HFFc6 (cell line): ENCODE measurements around the gene PKN1. TPM values are rescaled to one million over a fixed set of nuclear protein-coding genes. Genes with fewer than 3 reads are reported as not detected.
A peak's percentile ranks its signal among the peaks of the same experiment; 100 is the strongest.

Experiments
- DNase-seq: peaks from one replicate; pipeline ENCODE4 v3.0.0-alpha.2; 2018
- H3K27ac Mint-ChIP-seq: 2 replicates; pipeline ENCODE4 v1.8.0; 2020; ENCODE audit warnings: mild to moderate bottlenecking, mixed read lengths
- H3K27me3 Mint-ChIP-seq: 2 replicates; pipeline ENCODE4 v1.8.0; 2021; ENCODE audit warnings: mild to moderate bottlenecking, moderate library complexity, mixed read lengths; ENCODE audit not compliant: insufficient read depth
- H3K36me3 Mint-ChIP-seq: 2 replicates; pipeline ENCODE4 v1.8.0; 2021; ENCODE audit warnings: low read depth, mixed read lengths
- H3K4me1 Mint-ChIP-seq: 2 replicates; pipeline ENCODE4 v1.8.0; 2020; ENCODE audit warnings: low read depth, mixed read lengths
- H3K4me3 Mint-ChIP-seq: 2 replicates; pipeline ENCODE4 v1.8.0; 2020; ENCODE audit warnings: mild to moderate bottlenecking, moderate library complexity, mixed read lengths
- H3K9me3 Mint-ChIP-seq: 2 replicates; pipeline ENCODE4 v1.8.0; 2020; ENCODE audit warnings: mild to moderate bottlenecking, mixed read lengths
- total RNA-seq, 6 experiments: library from RNA; stranded (reverse); fragmentation: NEBNext Ultra II Directional; extraction: Animal tissue kit (Norgen Biotek cat#: 25700); gene quantifications; 2 replicates in 1 of 6; 3 replicates in 5 of 6; pipeline ENCODE4 v1.2.3, GENCODE V29; 2021
- TF ChIP-seq, protein P1 (sequence below): fragments of 200-600 bp; sonication (generic); IDR thresholded peaks from 2 replicates; pipeline ENCODE4 v1.5.0; 2021; ENCODE audit warnings: antibody characterized with exemption, mild to moderate bottlenecking

Gene PKN1
- total RNA-seq, 6 experiments from 2014 or later = 132 to 173 (median 149) TPM

DNA sequence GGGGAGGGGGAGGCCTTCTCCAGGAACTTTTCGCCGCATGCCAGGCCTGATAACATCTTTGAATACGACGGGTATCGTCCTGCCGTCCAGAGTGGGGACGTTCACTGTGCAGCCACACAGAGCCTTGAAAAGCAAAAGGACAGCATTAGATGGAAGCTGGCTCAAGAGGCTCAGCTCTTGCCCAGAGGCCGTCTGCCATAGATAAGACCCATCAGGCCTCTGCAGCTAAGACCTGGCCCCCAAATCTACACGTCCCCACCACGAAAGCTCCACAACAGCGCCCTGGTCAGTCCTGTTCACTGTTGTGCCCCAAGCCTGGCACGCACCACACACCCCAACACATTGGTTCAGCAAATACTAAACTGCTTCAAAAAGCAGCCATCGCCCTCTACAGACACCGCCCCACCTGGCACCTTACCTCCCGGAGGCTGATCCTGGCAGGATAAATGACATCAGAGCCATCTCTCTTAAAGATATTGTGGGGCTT lies 83.0 kb downstream of the PKN1 start:
- DNase-seq = no peak
- Mint-ChIP-seq H3K9me3 (peaks cover 7% of the 10 kb centered on the region; the same call in 1 of the 2 replicates), H3K4me3 (peak overlapping the region; percentile 98), H3K27ac (peak overlapping the region; percentile 84), H3K4me1 (peaks cover 43% of the 10 kb centered on the region), H3K36me3 (peaks cover 38% of the 10 kb centered on the region), H3K27me3 (peaks cover 11% of the 10 kb centered on the region)
- TF ChIP-seq, protein P1, sequence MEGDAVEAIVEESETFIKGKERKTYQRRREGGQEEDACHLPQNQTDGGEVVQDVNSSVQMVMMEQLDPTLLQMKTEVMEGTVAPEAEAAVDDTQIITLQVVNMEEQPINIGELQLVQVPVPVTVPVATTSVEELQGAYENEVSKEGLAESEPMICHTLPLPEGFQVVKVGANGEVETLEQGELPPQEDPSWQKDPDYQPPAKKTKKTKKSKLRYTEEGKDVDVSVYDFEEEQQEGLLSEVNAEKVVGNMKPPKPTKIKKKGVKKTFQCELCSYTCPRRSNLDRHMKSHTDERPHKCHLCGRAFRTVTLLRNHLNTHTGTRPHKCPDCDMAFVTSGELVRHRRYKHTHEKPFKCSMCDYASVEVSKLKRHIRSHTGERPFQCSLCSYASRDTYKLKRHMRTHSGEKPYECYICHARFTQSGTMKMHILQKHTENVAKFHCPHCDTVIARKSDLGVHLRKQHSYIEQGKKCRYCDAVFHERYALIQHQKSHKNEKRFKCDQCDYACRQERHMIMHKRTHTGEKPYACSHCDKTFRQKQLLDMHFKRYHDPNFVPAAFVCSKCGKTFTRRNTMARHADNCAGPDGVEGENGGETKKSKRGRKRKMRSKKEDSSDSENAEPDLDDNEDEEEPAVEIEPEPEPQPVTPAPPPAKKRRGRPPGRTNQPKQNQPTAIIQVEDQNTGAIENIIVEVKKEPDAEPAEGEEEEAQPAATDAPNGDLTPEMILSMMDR = 0 out of 2 replicates have a peak, but pooled peaks have one; percentile 25

DNA sequence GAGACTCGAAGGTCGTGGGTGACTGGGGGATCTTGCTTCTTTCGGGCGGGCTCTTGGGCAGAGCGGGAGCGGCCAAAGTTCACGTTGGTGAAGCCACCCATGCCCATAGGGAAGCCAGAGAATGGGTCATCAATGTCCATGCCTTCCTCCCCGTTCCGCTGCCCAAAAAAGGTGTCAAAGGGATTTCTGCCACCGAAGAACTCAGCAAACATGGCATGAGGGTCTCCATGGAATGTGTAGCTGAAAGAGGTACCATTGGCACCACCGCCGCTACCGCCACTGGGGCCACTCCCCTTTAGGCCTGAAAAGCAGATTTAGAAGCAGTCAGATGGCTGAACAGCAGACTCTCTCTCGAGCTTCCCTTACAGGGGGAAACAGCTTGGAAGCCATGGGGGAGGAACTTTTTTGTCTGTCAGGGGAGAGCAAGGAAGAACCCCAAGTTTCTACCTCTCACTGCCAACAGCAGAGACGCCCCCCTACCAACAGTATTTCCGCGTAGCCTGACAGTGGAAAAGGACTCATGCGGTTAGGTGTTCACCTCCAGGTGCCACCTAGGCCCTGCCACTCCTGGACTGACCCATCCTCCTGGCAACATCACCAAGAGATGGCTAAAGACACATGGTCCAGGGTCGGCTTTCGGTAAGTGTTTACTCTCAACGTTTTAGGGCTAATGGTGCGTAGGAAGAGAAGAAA lies 83.8 kb downstream of the PKN1 start:
- Mint-ChIP-seq H3K4me3 (peak overlapping the region; percentile 98), H3K9me3 (peaks cover 7% of the 10 kb centered on the region; the same call in 1 of the 2 replicates), H3K4me1 (peaks cover 38% of the 10 kb centered on the region), H3K27me3 (peaks cover 9% of the 10 kb centered on the region), H3K27ac (peak overlapping the region; percentile 84), H3K36me3 (peaks cover 36% of the 10 kb centered on the region)
- no peak for DNase-seq
- TF ChIP-seq, protein P1 = no peak

DNA sequence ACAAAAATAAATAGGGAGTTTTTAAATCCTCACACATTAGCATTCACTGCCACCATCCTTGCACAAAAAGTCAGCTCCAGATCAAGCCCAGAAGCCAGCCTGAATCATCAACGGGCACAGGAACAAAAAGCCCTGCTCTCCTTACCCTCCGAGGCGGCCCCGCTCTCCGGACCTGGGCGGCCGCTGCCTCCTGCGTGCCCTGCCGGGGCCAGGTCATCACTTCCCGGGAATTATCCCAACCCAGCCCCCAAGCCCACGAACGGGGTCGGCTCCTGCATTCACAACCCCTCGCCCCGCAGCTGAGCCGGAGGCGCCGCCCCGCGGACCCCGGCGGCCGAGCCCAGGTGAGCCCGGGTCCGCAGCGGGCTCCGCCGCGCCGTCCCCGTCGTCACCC lies 84.3 kb downstream of the PKN1 start:
- peaks cover 36% of the 10 kb centered on the region for H3K36me3 Mint-ChIP-seq
- H3K4me3 Mint-ChIP-seq = peak overlapping the region; percentile 98
- H3K27me3 Mint-ChIP-seq = peaks cover 9% of the 10 kb centered on the region
- TF ChIP-seq, protein P1 = no peak
- H3K9me3 Mint-ChIP-seq = peaks cover 7% of the 10 kb centered on the region; the same call in 1 of the 2 replicates
- peaks cover 41% of the 10 kb centered on the region for H3K4me1 Mint-ChIP-seq
- no peak for DNase-seq
- H3K27ac Mint-ChIP-seq = peak overlapping the region; percentile 84

DNA sequence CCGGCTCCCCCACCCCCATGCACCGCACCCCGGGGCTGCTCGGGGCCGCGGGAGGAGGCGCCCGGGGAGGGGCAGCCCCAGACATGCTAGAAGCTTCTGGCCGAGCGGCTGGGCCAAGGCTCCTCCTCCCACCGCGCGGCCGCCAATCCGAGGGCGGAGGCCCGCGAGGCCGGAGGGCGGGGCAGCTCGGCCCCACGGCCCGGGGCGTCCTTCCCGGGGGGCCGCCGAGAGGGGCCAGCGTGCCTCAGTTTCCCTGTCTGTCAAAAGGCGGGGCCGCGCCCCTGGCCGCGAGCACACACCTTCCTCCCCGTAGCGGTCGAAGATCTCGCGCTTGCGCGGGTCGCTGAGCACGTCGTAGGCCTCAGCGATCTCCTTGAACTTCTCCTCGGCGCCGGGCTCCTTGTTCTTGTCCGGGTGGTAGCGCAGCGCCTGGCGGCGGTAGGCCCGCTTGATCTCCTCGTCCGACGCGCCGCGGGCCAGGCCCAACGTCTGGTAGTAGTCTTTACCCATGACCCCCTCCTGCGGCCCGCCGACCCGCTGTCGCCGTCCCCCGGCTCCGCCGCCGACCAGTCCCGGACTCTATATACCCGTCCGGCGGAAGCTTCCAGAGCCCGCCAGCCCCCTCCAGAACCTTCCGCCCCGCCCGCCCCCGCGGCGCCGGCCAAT lies 84.9 kb downstream of the PKN1 start, which contains the start of gene DNAJB1:
DNAJB1 (minus strand) TSS at position 558 of the 666 bp plus-strand sequence; CDS start at position 510, 48 bp downstream.
- H3K4me3 Mint-ChIP-seq = peak within 1 kb of the TSS; percentile 98
- peaks cover 7% of the 10 kb centered on the region; the same call in 1 of the 2 replicates for H3K9me3 Mint-ChIP-seq
- peak; percentile 70 for DNase-seq
- TF ChIP-seq, protein P1 = no peak
- H3K27ac Mint-ChIP-seq = peak within 1 kb of the TSS; percentile 94
- H3K27me3 Mint-ChIP-seq = peaks cover 9% of the 10 kb centered on the region
- peaks cover 47% of the 10 kb centered on the region for H3K4me1 Mint-ChIP-seq
- H3K36me3 Mint-ChIP-seq = peaks cover 34% of the 10 kb centered on the region

DNA sequence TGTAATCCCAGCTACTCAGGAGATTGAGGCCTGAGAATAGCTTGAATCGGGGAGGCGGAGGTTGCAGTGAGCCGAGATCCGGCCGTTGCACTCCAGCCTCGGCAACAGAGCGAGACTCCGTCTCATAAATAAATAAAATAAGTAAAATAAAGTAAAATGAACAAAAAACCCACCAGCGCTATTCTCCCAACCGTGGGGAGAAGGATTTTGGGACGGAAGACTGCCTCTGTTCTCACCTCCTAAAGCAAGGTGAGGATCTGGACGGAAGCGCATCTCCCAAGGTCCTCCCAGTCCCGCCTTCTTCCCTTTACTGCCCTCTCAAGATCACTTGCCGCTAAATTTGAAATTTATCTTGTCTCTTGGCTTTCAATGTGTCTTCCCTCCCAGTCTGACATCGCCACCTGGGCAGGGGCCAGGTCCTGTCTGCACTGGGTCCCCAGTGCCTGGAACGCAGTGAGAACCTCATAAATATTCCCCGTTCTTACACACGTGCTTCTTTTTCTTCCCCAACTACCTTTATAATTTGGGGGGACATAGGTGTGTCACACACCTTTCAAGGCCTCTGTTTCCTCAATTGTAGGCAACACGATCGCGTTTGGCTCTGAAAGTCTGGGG lies 86.2 kb downstream of the PKN1 start:
- H3K36me3 Mint-ChIP-seq = peaks cover 31% of the 10 kb centered on the region
- peak overlapping the region; percentile 83 for H3K27ac Mint-ChIP-seq
- TF ChIP-seq, protein P1 = no peak
- DNase-seq = no peak
- peak overlapping the region; percentile 37 for H3K4me3 Mint-ChIP-seq
- H3K27me3 Mint-ChIP-seq = peaks cover 9% of the 10 kb centered on the region
- H3K4me1 Mint-ChIP-seq = peaks cover 48% of the 10 kb centered on the region
- peaks cover 7% of the 10 kb centered on the region; the same call in 1 of the 2 replicates for H3K9me3 Mint-ChIP-seq
